Mesothelial cell of epicardium (in vitro differentiated cells): ENCODE data around the gene SBK1. TPM values are rescaled to one million over a fixed set of nuclear protein-coding genes. Genes with fewer than 3 reads are reported as not detected.

ENCODE experiments used
- DNase-seq, 2 experiments: peaks; one replicate each; pipeline ENCODE4 v3.0.0; 2021; ENCODE audit warnings: low spot score in 2 of 2; ENCODE audit not compliant: unreplicated experiment in 2 of 2
- H3K27ac Mint-ChIP-seq: 2 replicates; pipeline ENCODE4 v1.8.0; 2021; ENCODE audit warnings: mixed read lengths
- H3K27me3 Mint-ChIP-seq: 2 replicates; pipeline ENCODE4 v1.8.0; 2021; ENCODE audit warnings: low read depth, mixed read lengths
- H3K36me3 Mint-ChIP-seq: 2 replicates; pipeline ENCODE4 v1.8.0; 2021; ENCODE audit warnings: mixed read lengths
- H3K4me1 Mint-ChIP-seq: 2 replicates; pipeline ENCODE4 v1.8.0; 2021; ENCODE audit warnings: mixed read lengths
- H3K4me3 Mint-ChIP-seq: 2 replicates; pipeline ENCODE4 v1.8.0; 2021; ENCODE audit warnings: mild to moderate bottlenecking, moderate library complexity, mixed read lengths
- H3K9me3 Mint-ChIP-seq: 2 replicates; pipeline ENCODE4 v1.8.0; 2021; ENCODE audit warnings: mixed read lengths
- CTCF ChIP-seq: fragments of 200-600 bp; sonication (generic); IDR thresholded peaks from one replicate; pipeline ENCODE4 v1.5.0; 2021; ENCODE audit warnings: antibody characterized with exemption; ENCODE audit not compliant: unreplicated experiment
- total RNA-seq: library from RNA; stranded (reverse); gene quantifications from 3 replicates; pipeline ENCODE4 v1.2.1, GENCODE V29; 2021

SBK1 gene
- total RNA-seq, 1 donor from 2014 or later = 51.4 TPM

- Mint-ChIP-seq H3K9me3 (no peaks in the 10 kb centered on the region), H3K4me3 (no peak overlapping the region), H3K27me3 (peaks cover 17% of the 10 kb centered on the region), H3K36me3 (no peaks in the 10 kb centered on the region), H3K4me1 (no peaks in the 10 kb centered on the region), H3K27ac (no peak overlapping the region)
- no peak for TF ChIP-seq CTCF
- no peak for DNase-seq
Measured at GRCh38 chr16:28258567-28258966, 33.8 kb upstream of the SBK1 start.

- TF ChIP-seq CTCF = no peak
- DNase-seq = no peak
- Mint-ChIP-seq H3K27ac (no peak overlapping the region), H3K4me3 (no peak overlapping the region), H3K9me3 (no peaks in the 10 kb centered on the region), H3K4me1 (no peaks in the 10 kb centered on the region), H3K27me3 (peaks cover 19% of the 10 kb centered on the region), H3K36me3 (no peaks in the 10 kb centered on the region)
Measured at GRCh38 chr16:28259091-28259780, 33.1 kb upstream of the SBK1 start.

GRCh38 chr16:28259781-28260150, 32.6 kb upstream of the SBK1 start:
- no peaks in the 10 kb centered on the region for H3K4me1 Mint-ChIP-seq
- TF ChIP-seq CTCF = no peak

DNA sequence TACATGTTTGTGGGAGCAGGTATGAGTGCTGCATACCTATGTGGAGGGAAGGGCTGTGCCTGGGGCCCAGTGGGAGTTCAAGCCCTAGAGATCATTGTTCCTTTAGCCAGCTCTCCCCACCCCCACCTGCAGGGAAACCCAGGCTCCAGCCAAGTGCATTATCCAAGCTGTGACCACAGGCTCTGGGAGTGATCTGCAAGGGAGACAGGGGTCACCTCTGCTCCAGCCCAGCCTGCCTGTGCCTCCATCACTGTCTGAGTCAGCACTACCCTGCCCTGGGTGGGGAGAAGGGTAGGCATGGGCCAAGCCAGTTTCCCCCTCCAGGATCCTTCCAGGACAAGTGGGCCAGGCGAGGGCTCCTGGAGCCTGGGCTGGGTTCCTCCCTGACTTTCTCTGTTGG, 32.1 kb upstream of the SBK1 start:
- H3K4me3 Mint-ChIP-seq = no peak overlapping the region
- no peaks in the 10 kb centered on the region for H3K9me3 Mint-ChIP-seq
- peaks cover 25% of the 10 kb centered on the region for H3K27me3 Mint-ChIP-seq
- no peak overlapping the region for H3K27ac Mint-ChIP-seq
- no peaks in the 10 kb centered on the region for H3K4me1 Mint-ChIP-seq
- H3K36me3 Mint-ChIP-seq = no peaks in the 10 kb centered on the region
- no peak for DNase-seq
- no peak for TF ChIP-seq CTCF

More at GRCh38 chr16:28259781-28260150, 32.6 kb upstream of the SBK1 start:
- Mint-ChIP-seq H3K4me3 (no peak overlapping the region), H3K27ac (no peak overlapping the region), H3K36me3 (no peaks in the 10 kb centered on the region), H3K9me3 (no peaks in the 10 kb centered on the region), H3K27me3 (peaks cover 23% of the 10 kb centered on the region)
- DNase-seq = no peak

- H3K9me3 Mint-ChIP-seq = no peaks in the 10 kb centered on the region
- peaks cover 25% of the 10 kb centered on the region for H3K27me3 Mint-ChIP-seq
- no peak overlapping the region for H3K4me3 Mint-ChIP-seq
- H3K36me3 Mint-ChIP-seq = no peaks in the 10 kb centered on the region
- no peak for TF ChIP-seq CTCF
- H3K27ac Mint-ChIP-seq = no peak overlapping the region
- no peaks in the 10 kb centered on the region for H3K4me1 Mint-ChIP-seq
- DNase-seq = no peak
Measured at GRCh38 chr16:28261942-28262341, 30.4 kb upstream of the SBK1 start.
